ENCODE results near the gene INPP4A. TPM values are rescaled to one million over a fixed set of nuclear protein-coding genes. Genes with fewer than 3 reads are reported as not detected.

INPP4A gene
- total and polyA plus RNA-seq, 10 of the 15 experiments (the other 5 are each of a cell fraction or from before 2014, with no cell fraction given) = 4.7 to 62.3 (median 36.9) TPM

DNA sequence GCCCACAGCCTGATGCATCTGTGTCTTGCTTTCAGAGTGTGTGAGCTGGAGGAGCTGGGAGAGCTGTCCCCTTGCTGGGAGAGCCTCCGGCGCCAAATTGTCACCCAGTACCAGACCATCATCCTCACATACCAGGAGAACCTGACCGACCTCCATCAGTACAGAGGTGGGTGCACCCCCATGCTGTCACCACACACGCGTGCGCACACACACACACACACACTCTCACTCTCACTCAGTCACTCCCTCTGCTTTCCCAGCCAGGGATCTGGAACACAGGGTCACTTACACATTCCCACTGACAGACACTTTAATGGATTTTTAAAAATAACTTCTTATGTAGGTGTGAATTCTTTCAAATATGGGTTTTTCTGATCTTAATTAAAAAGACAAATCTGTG lies 99.2 kb downstream of the INPP4A start:
- POLR2A ChIA-PET = no interaction called here

More for the DNA sequence above, 99.2 kb downstream of the INPP4A start:
- no peak overlapping the region for H3K4me2 ChIP-seq (ENCODE audit: control insufficient read depth, insufficient read depth)
- no peaks in the 10 kb centered on the region for H3K79me2 ChIP-seq (ENCODE audit: control insufficient read depth, insufficient read depth, low read length)
- FAIRE-seq (no peak), ATAC-seq (no peak), DNase-seq (ENCODE audit: low read depth, low spot score) (no peak)
- BruUV-seq (replicated peaks) = no TSS peak
- H3K4me3 ChIP-seq = no peak overlapping the region
- ChIA-PET CTCF (interaction anchor here (0.7 kb wide), 1 partner anchor 25 kb away, joined by 3 read pairs; no protein-coding TSS in a partner anchor), RAD21 (ENCODE audit: unreplicated experiment) (no interaction called here), SMC1A (ENCODE audit: uncharacterized antibody, unreplicated experiment) (interaction anchor here (1.4 kb wide), 1 partner anchor 17 kb away, joined by 3 read pairs; no protein-coding TSS in a partner anchor)
- TF ChIP-seq BCL11A (IDR thresholded peaks at IDR 0.05; ENCODE audit: low read depth, low read length) (no peak), NR2C2 (IDR thresholded peaks at IDR 0.05; ENCODE audit: borderline replicate concordance, control insufficient read depth, insufficient read length, low read depth) (no peak), MEF2A (IDR thresholded peaks at IDR 0.05; ENCODE audit: insufficient read depth, low read depth, low read length) (no peak), TCF12 (IDR thresholded peaks at IDR 0.05; ENCODE audit: low read depth, low read length) (no peak), MEF2B (IDR thresholded peaks at IDR 0.05; ENCODE audit: partially characterized antibody, poor library complexity, severe bottlenecking) (no peak), BRCA1 (IDR thresholded peaks at IDR 0.05; ENCODE audit: low read depth, low read length) (no peak), ZNF207 (IDR thresholded peaks at IDR 0.05; ENCODE audit: borderline replicate concordance) (no peak), RUNX3 (IDR thresholded peaks at IDR 0.05; ENCODE audit: low read length) (no peak), CREM (IDR thresholded peaks at IDR 0.05; ENCODE audit: low read depth) (no peak), POLR2AphosphoS5 (IDR thresholded peaks at IDR 0.05; ENCODE audit: low read length) (no peak), FOXK2 (IDR thresholded peaks at IDR 0.05) (no peak), HDAC2 (IDR thresholded peaks at IDR 0.05) (no peak), ETV6 (conservative IDR thresholded peaks at IDR 0.05 in 1 of 2, IDR thresholded peaks at IDR 0.05 in 1 of 2; ENCODE audit: borderline replicate concordance in 1 of 2, low read depth in 1 of 2) (no peak)
- TF ChIP-seq, protein P1, sequence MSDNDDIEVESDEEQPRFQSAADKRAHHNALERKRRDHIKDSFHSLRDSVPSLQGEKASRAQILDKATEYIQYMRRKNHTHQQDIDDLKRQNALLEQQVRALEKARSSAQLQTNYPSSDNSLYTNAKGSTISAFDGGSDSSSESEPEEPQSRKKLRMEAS (IDR thresholded peaks at IDR 0.05; ENCODE audit: low read depth, low read length) = no peak
- TF ChIP-seq, protein P2, sequence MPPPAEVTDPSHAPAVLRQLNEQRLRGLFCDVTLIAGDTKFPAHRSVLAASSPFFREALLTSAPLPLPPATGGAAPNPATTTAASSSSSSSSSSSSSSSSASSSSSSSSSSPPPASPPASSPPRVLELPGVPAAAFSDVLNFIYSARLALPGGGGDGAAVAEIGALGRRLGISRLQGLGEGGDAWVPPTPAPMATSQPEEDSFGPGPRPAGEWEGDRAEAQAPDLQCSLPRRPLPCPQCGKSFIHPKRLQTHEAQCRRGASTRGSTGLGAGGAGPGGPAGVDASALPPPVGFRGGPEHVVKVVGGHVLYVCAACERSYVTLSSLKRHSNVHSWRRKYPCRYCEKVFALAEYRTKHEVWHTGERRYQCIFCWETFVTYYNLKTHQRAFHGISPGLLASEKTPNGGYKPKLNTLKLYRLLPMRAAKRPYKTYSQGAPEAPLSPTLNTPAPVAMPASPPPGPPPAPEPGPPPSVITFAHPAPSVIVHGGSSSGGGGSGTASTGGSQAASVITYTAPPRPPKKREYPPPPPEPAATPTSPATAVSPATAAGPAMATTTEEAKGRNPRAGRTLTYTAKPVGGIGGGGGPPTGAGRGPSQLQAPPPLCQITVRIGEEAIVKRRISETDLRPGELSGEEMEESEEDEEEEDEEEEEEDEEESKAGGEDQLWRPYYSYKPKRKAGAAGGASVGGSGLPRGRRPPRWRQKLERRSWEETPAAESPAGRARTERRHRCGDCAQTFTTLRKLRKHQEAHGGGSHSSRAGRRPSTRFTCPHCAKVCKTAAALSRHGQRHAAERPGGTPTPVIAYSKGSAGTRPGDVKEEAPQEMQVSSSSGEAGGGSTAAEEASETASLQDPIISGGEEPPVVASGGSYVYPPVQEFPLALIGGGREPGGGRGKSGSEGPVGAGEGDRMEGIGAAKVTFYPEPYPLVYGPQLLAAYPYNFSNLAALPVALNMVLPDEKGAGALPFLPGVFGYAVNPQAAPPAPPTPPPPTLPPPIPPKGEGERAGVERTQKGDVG (CRISPR knock-in tag; IDR thresholded peaks at IDR 0.05) = no peak
- TF ChIP-seq, protein P3, sequence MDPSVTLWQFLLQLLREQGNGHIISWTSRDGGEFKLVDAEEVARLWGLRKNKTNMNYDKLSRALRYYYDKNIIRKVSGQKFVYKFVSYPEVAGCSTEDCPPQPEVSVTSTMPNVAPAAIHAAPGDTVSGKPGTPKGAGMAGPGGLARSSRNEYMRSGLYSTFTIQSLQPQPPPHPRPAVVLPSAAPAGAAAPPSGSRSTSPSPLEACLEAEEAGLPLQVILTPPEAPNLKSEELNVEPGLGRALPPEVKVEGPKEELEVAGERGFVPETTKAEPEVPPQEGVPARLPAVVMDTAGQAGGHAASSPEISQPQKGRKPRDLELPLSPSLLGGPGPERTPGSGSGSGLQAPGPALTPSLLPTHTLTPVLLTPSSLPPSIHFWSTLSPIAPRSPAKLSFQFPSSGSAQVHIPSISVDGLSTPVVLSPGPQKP (IDR thresholded peaks at IDR 0.05; ENCODE audit: low read depth, low read length) = no peak
- no peaks in the 10 kb centered on the region for H3K27me3 ChIP-seq (replicated peaks in 1 of 2; ENCODE audit: control insufficient read depth in 2 of 2, insufficient read depth in 2 of 2, low read length in 1 of 2)
- in situ Hi-C loops (cut with MboI) (no loop called here), intact Hi-C loops (cut with micrococcal nuclease; ENCODE audit: unreplicated experiment) (no loop called here)
- no peak overlapping the region for H3K27ac ChIP-seq (ENCODE audit: control insufficient read depth, insufficient read depth)
- 95% methylated on average over 6 of the region's 6 CpGs for WGBS (ENCODE audit: insufficient coverage, insufficient replicate concordance, low lambda C conversion rate, missing lambda C conversion rate)
- no peaks in the 10 kb centered on the region for H3K9me3 ChIP-seq (replicated peaks; ENCODE audit: control insufficient read depth, insufficient read depth, low read length)
- H4K20me1 ChIP-seq (ENCODE audit: control insufficient read depth, insufficient read depth) = 0 out of 2 replicates have a peak, but pooled peaks cover 2% of the 10 kb centered on the region
- H2AFZ ChIP-seq (ENCODE audit: control insufficient read depth, low read depth, low read length) = no peak overlapping the region
- peaks cover 31% of the 10 kb centered on the region for H3K4me1 ChIP-seq (ENCODE audit: control insufficient read depth, insufficient read depth, low read length)
- peaks cover 55 to 61% of the 10 kb centered on the region in 2 experiments for H3K36me3 ChIP-seq (ENCODE audit: control insufficient read depth in 2 of 2, insufficient read depth in 2 of 2, low read length in 1 of 2)
- H3K9ac ChIP-seq (ENCODE audit: control insufficient read depth, insufficient read depth, low read length) = no peak overlapping the region

All from GM12878 (cell line).